NCI-H1436 (cell line): ENCODE measurements around the gene SNED1.
"Not testable (repeated sequence)": the region's sequence is repeated elsewhere in the genome, so short reads cannot be mapped to it uniquely, and the experiment has no call there.

ENCODE experiments used
- DNase-seq: peaks from one replicate; lab custom pipeline; 2025; lab: John Stamatoyannopoulos, UW

Gene SNED1

DNA sequence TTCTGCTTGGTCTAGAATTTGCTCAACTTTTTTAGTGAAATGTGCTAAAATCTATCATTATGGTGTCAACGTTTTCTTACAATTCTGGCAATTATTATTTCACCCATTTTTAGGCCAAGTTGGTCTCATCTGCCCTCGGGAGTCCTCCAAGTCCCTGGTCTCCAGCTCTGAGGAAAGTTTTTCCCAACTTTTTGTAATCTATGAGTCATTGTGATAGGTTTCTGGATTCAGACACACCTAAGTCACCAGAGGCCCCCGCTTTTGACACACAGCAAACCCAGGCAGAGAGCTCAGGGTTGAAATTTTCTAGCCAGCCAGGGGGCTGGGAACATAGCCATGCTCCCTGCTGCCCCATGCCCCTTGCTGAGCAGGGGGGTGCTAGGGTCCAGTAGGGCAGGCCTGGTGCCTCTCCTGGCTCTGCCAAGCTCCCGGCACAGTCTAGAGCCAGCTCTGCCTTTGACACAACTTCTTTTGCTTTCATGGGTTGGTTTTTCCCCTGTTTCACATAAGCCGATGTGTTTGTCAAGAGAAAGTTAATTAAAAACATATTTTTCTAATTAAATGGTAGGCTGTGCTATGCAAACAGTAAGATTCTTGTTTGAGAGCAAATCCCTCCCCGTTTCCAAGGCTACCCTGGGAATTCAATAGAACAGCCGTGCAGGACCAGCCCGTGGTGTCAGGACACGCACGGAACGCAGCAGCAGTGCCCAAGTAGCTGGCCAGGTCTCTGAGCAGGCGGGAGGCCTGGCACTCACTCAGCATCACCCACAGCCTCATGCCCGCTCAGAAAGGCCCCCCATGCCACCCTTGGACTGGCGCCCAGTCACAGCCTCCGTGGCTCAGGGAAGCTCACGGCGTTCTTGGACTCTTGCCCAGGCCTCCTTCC, 25.5 kb upstream of the SNED1 start:
- DNase-seq: no peak

DNA sequence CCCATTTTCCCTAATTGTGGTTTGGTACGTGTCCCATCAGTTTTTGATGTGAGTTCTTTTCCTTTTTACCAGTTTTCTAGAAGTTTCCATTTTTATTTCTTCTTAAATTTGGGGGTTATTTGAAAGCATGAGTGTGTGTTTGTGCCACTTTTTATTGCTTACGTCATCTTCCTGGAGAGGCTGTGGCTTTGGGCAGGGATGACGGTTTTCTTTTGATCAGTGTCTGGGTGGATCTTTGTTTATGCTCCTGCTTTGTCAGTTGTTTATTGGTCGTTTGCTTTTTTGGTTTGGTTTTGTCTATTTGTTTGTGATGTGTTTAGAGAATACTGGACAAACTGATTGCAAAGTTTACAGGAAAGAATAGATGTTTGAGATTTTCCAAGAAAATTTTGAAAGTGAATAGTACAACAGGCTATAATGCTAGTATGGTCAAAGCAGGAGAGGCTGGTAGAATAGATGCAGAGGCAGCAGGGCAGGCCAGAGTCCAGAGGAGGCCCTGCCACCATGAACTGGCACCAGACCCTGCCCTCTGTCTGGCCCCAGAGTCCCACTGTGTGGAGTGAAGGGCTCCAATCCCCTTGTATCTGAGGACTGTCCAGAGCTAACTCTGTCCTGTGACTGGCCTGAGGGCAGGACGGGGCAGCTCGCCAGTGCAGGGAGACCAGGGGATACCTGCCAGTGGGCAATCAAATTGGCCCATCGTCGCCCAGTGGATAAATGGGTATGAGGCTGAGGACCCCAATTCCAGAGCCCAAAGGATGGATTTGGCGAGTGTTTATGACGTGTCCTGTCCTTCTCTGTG, 23.4 kb upstream of the SNED1 start:
- DNase-seq: no peak

DNA sequence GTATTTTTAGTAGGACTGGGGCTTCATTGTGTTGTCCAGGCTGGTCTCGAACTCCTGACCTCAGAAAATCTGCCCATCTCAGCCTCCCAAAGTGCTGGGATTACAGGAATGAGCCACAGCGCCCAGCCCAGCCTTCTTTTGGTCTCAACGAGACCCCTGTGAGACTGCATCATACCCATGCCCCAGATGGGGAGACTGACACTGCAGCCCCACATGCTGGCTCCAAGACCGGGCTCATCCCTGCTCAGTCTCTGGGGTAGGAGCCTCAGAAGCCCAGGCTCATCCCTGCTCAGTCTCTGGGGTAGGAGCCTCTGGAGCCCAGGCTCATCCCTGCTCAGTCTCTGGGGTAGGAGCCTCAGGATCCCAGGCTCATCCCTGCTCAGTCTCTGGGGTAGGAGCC, 22.5 kb upstream of the SNED1 start:
- DNase-seq: not testable (repeated sequence)

DNA sequence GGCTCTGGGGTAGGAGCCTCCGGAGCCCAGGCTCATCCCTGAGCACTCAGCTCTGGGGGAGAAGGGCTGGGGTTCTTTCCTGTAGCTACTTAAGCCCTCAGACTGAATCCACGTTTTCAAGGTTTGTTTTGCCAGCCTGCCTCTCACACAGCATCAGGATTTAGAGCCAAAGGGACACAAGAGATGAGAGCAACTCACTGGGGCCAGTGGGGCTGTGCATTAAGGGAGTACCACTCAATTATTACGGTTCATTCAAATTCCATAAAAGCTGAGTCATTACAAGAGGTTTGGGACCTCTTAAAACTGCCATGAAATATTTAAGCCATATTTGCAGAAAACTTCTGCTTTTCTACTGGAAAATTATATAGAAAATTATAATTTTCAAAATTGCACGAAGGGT, 17.1 kb upstream of the SNED1 start:
- DNase-seq: no peak

DNA sequence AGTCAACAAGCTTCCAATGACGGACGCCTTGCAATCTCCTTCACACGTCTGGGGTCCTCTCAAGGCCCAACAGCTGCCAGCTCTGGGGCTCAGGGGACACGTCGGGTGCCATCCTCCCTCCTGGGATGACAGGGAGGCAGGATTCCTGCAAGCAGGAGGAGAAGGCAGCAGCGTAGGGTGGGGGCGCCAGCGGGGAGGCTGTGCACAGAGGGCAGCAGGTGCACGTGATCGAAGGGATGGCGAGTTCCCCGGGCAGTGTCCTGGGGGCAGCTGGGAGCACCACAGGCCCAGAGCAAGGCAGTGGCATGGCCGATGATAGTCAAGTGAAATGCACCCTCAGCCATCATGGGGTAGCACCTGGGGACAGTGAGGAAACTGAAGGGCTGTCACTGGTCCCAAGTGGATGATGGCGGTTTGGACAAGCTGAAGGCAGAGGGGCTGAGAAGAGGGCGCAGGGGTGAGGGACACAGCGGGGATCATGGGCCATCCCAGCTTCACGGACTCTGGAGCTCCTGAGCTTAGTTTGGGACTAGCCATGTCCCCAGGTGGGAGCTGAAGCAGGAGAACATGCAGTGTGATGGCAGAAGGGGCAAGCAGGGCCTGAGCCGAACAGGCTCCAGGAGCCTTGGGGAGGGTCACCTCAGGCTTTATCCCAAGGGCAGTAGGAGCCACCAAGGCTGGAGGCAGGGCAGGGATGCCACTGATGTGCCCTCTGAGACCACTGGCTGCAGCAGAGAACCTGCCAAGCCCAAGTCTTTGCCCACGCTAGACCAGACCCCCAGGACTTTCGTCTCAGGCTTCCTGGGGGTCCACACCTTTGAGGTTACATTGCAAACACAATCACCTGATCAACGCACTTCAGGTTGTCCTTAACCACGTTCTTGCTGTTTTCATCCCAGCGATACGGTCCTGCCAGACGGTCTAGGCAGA, 16.3 kb upstream of the SNED1 start:
- DNase-seq: no peak

DNA sequence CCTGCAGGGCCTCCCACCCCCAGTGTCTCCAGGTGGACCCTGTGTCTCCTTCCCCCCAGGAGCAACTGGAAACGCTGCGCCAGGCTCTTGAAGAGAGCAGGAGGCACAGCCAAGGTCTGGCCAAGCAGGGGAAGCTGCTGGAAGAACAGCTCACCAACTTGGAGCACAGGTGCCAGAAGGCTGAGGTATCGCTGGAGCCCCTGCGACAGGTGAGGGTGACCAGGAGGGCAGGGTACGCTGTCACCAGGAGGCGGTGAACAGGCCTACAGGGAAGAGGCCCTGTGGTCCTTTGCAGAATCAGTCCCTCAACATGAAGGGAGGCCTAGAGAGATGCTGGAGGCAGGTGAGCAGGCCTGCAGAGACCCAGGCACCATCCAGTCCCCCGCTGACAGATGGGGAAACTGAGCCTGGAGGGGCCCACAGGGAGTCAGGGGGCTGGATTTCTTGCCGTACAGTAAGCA, 15.6 kb upstream of the SNED1 start:
- no peak for DNase-seq

DNA sequence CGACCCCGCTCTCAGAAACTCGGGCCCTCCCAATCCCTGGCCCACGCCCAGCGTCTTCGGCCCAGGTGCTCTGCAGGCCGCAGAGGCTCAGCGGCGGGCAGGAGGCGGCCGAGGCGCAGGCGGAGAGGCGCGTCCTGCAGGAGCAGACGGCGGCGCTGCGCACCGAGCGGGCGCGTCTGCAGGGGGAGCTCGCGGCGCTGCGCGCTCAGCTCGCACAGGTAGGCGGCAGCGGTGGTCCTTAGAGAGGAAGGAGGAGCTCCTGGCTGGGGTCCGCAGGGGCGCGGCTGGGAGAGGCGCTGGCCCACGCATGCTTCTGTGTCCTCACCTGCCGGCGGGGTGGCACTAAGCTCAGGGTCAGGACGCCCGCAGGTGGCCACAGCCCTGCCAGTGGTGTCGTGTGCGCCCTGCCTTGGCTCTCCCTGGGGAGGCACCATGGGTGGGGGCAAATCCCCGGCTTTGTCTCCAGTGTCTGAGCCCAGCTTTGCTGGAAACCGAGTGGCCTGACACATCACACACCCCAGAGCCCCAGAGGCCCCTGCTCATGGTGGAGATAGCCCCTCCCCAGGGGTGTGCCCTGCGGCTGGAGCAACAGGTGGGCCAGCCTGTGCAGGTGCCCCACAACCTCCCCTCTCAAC, 14.9 kb upstream of the SNED1 start:
- peak; percentile 72 for DNase-seq

DNA sequence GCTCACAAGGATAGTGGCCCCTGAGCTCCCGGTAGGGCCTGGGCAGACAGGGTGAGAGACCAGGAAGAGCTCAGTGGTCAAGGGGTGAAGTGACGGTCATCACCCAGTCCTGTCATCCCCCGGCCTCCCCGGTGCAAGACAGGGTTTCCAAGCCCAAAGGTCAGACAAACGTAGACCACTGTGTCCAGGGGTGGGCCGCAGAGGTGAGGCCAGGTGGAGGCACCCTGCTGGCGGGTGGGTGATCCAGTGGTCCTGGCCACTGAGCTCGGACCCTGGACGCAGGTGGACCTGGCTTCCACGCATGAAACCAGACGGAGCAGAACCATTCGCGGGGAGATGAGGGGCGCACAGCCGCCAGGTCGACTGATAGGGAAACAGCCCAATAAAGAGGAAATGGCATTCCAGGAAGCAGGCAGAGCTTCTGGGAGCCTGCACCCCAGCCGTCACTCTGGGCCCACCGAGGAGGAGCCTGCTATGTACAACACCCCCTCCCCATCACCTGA, 14.4 kb upstream of the SNED1 start:
- no peak for DNase-seq

DNA sequence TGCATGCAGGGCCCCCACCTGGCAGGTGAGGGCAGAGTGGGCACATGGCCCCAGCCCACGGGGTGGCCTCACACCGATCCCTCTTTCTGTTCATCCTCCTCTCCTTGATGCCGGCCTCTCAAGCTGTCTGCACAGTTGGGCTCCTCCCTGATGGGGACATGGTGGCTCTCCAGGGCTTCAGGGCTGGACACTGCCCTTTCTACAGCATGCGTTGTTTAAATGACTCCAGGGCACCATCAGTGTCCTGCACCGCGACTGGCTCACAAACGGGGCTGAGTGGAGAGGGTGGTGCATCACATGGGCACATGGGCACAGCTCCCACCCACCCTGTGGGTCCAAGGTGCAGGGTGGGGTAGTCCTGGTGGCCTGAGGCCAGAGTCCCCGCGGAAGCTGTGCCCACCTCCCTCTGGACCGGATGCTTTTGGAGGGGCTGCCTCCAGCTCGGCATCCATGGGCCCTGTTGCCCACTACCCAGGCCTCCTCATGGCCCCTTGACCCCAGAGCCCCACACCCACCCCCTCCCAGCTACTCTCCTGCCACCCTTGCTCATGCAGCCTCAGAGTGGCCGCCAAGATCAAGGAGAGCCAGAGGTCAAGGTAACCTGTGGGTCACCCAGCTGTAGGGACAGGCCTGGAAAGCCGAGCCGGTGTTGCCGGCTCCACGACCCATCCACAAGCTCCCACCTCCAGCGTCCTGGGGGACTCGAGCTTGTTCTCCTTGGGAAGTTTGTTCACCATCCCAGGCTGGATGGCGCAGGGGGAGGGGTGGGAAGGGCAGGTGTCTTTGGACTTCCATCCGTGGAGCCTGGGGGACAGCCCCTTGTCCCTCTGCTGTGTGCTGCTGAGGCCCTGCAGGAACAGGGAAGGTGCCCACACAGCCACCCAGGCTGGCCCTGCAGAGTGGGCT, 12.3 kb upstream of the SNED1 start:
- no peak for DNase-seq

DNA sequence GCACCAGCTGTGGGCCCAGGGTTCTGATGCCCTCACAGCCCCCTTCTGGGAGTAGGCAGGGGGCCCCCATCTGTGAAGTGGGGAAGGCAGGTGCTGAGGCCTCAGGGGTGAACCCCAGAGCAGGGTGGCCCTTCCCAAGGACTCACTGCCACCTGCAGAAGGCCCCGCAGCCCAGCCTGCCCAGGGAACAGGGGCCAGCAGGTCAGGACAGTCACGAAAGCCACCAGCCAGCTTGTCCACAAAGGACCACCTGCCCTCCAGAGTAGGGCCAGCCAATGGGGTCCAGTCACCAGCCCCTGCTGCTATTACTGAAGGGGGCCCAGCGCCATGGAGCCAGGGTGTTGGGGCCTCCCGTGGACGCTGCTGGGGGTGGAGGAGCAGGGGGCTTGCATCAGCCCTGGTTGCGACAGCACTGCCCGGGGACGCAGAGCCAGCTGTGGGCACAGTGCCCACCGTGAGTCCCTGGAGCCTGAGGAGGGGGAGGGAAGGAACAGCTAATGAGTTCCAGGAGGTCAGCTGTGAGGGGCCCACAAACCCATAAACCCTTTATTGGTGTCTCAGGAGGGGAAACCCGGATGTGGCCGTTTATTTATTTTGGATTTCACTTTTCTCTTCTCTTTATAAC, 11.5 kb upstream of the SNED1 start:
- DNase-seq: no peak

DNA sequence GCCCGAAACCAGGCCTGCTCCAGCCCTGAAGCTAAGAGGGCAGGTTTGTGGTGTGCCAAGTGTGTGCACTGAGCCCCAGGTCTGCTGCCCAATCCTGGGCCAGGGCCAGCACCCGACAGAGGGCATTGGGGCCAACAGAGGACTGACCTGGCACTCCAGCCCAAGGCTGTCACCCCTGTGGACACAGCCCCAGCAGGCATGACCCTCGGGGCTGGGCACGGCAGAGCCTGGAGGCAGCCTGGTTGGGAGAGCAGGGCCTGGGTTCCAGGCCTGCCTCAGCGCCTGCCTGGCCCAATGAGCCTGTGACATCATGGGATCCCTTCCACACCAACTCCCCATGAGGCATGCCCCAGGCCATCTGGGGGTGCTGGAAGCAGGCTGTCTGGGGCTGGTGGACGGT, 10.8 kb upstream of the SNED1 start:
- DNase-seq: no peak

DNA sequence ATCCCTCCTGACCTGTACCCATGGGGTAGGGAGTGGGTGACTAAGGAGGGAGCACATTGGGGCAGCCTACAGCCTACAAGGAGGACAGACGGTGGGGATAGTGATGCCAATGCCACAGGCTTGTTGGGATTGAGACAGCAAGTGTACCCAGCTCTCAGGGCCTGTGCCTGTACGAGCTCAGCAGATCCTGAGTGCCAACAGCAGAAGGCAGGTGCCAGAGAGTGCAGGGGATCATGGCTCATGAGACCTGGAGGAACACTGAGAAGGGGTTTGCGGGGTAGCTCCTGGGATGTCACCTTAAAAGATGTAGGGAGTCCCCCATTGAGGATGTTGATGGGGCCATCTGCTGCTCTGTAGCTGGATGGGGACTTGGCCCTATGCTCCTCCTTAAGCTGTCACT, 10.3 kb upstream of the SNED1 start:
- DNase-seq: no peak

DNA sequence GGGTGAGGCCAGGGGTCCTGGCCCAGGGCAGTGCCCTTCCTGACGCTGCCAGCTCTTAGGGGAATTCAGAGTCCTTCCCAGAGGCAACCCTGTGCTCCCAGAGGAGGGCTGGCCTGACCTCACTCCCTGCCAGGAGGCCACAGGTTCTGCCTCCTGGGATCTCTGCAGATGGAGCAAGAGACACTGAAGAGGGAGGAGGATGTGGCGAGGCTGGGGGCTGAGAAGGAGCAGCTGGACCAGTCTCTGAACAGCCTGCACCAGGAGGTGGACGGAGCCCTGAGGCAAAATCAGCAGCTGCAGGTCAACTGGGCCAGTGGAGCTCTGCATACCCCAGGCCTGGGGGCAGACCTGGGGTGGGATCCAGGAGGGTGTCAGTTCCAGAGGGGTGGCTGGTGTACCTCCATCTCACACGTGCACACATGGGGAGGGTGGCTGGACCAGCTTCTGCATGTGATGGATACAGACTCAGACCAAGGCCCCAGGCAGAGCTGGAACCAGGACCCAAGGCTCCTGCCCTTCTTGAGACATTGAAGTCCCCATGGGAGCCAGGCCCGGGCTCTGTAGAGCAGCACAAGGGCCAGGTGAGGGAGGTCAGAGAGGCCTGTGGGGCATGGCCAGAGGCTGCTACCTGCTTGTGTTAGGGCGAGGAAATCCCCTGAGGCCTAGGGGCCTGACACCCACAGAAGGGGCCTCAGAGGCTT, 9.7 kb upstream of the SNED1 start:
- DNase-seq: no peak

DNA sequence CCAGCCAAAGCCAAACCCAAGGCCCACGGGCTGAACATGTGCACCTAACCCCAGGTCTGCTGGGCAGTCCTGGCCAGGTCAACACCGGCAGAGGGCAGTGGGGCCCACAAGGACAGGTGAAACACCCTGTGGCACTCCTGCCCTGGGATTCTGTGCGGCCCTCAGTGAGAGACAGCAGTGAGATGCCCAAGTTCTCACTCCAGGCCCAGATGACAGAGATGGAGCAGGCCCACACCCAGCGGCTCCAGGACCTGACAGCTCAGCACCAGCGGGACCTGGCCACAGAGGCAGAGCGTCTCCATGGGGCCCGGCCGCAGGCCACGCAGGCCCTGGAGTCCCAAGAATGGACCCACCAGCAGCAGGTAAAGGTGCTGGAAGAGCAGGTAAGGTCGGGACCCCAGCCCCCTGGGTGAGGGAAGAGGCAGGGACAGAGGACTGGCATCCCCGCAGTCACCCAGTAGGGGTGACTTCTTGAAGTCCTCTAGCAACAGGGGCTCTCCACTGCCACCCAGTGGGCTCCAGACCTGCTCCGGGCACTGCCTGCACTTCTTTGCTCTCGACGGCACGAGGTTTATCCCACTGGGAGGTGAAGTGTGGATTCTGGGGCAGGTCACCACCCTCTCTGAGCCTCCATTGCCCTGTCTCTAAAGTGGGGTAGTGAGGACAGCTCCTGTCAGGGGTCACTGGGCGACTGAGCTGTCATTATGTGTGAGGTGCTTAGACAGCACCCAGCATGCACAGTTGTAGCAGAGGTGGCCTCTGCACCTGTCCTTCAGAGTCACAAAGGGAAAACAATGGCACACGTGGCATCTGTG, 8.8 kb upstream of the SNED1 start:
- no peak for DNase-seq

DNA sequence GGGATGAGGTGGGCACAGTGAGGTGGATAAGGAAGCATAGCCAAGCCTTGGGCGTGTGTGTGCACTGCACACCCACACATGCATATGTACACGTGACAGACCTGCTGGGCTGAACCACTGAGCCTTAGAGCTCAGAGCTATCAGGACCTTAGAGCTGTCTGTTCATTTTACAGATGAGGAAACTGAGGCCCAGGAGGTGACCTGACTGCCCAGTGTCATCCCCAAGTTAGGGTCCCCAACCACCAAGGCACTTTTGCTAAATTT, 8.2 kb upstream of the SNED1 start:
- DNase-seq: no peak

DNA sequence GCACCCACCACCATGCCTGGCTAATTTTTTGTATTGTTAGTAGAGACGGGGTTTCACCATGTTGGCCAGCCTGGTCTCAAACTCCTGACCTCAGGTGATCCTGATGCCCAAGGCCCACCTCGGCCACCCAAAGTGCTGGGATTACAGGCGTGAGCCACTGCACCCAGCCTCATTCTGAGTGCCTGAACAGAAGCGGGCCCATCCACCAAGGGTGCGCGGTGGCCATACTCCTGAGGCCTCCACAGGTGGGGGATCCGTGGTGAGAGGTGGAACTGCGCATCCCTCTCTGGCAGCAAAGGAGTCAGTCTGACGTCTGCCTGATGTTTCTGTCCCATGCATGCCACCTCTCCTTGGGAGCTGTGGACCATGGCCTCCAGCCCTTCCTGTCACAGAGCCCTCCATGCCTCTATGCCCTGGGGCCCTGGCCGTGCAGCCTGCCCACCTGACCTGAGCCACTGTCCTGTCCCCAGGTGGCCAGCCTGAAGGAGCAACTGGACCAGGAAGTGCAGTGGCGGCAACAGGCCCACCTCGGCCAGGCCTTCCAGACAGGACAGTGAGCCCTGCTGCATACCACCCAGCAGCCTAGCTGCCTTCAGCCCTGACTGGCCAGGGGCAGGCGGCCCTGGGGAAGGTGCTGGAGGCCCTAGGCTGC, 7.6 kb upstream of the SNED1 start:
- DNase-seq: no peak

DNA sequence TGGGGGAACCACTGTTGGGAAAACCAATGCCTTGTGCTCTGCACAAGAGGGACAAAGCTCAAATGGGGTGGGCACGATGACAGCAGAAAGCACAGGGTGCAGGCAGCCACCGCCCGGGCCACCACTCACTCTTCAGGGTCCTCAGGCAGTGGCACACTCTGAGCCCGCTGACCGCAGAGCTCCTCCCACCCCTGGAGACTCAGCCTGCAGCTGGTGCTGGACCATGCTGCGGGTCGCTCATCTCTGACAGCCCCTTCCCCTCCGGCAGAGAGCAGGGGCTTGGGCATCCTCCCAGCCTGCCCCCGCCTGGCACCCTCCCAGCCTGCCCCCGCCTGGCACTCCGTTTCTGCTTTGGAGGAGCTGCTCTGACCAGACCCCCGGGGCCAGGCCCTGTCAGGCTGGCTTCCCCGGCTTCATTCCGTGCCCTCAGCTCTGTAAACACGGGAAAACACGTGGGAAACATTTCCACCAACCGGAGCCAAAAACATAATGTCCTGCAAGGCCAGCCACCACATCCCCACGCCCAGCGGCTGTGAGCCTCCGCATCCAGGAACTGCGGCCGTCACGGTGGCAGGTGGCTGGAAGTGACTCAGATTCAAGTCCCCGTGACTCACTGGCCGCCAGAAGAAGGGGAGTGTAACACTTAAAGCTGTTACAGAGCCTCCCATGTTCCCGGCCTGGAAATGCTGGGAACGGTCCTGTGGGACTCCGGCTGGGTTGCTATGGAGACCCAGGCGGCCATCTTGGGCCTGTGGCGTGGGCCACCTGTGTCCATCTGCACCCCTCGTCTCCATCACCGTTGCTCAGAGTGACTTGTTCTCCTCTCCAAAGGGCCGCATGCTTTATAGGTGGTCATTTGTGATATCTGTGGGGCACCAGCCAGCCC, 6.8 kb upstream of the SNED1 start:
- no peak for DNase-seq
